UCSD-AML1 (cell line): ENCODE data around the gene CAMTA1.

ENCODE experiments used
- DNase-seq: peaks from one replicate; lab custom pipeline; 2025; ENCODE audit not compliant: unreplicated experiment; lab: John Stamatoyannopoulos, UW

The CAMTA1 gene

GRCh38 chr1:7263021-7263960 is 478.0 kb downstream of the CAMTA1 start:
- no peak for DNase-seq

GRCh38 chr1:7264101-7264500 is 478.8 kb downstream of the CAMTA1 start:
- DNase-seq = no peak

GRCh38 chr1:7265771-7266371 is 480.6 kb downstream of the CAMTA1 start:
- no peak for DNase-seq

- no peak for DNase-seq
These were observed 481.3 kb downstream of the CAMTA1 start for GRCh38 chr1:7266561-7266960.

GRCh38 chr1:7267493-7267892 is 482.2 kb downstream of the CAMTA1 start:
- no peak for DNase-seq

- no peak for DNase-seq
These were observed 483.7 kb downstream of the CAMTA1 start for GRCh38 chr1:7268983-7269382.

GRCh38 chr1:7269525-7269924 is 484.3 kb downstream of the CAMTA1 start:
- no peak for DNase-seq

GRCh38 chr1:7274256-7274655 is 489.0 kb downstream of the CAMTA1 start:
- no peak for DNase-seq

GRCh38 chr1:7278045-7278444 is 492.8 kb downstream of the CAMTA1 start:
- no peak for DNase-seq

- DNase-seq = no peak
These were observed 493.8 kb downstream of the CAMTA1 start for GRCh38 chr1:7278827-7279765.

- no peak for DNase-seq
These were observed 494.5 kb downstream of the CAMTA1 start for GRCh38 chr1:7279769-7280168.

- no peak for DNase-seq
These were observed 495.2 kb downstream of the CAMTA1 start for GRCh38 chr1:7280347-7280960.

GRCh38 chr1:7281821-7282220 is 496.6 kb downstream of the CAMTA1 start:
- DNase-seq = no peak

- no peak for DNase-seq
These were observed 499.7 kb downstream of the CAMTA1 start for GRCh38 chr1:7284839-7285435.

GRCh38 chr1:7285856-7286454 is 500.7 kb downstream of the CAMTA1 start:
- DNase-seq = no peak

- DNase-seq = no peak
These were observed 501.8 kb downstream of the CAMTA1 start for GRCh38 chr1:7287013-7287412.

GRCh38 chr1:7288992-7289391 is 503.7 kb downstream of the CAMTA1 start:
- DNase-seq = no peak

GRCh38 chr1:7289694-7290093 is 504.4 kb downstream of the CAMTA1 start:
- no peak for DNase-seq

- no peak for DNase-seq
These were observed 506.0 kb downstream of the CAMTA1 start for GRCh38 chr1:7290971-7291970.
